ENCODE data around the gene ZXDC. TPM values are rescaled to one million over a fixed set of nuclear protein-coding genes. Genes with fewer than 3 reads are reported as not detected.

Gene ZXDC
- total and polyA plus RNA-seq, 9 of the 15 experiments (the other 6 are each of a cell fraction or from before 2014, with no cell fraction given), result 0.59 to 13.4 (median 7.3) TPM

- H3K27ac ChIP-seq (ENCODE audit: extremely low read depth, low read depth, low read length), result no peak overlapping the region
- no peak overlapping the region for H2AFZ ChIP-seq (ENCODE audit: low read depth, low read length)
- H3K4me1 ChIP-seq (replicated peaks in 1 of 2; ENCODE audit: control insufficient read depth in 2 of 2, insufficient read depth in 2 of 2, low read length in 2 of 2), result no peaks in the 10 kb centered on the region
- BruUV-seq (replicated peaks), result no TSS peak
- peaks cover 0 to 23% of the 10 kb centered on the region in 2 experiments; a peak in 2 of 5 replicates for H3K27me3 ChIP-seq (ENCODE audit: control insufficient read depth in 2 of 2, insufficient read depth in 2 of 2, low read length in 2 of 2)
- CTCF ChIA-PET (ENCODE audit: low intra/inter-chr PET ratio), result no interaction called here
- H3K4me2 ChIP-seq (ENCODE audit: insufficient read depth, low read length), result no peak overlapping the region
- no peak for DNase-seq (ENCODE audit: extremely low read depth in 1 of 4, low spot score in 3 of 4)
- no peak for FAIRE-seq
- no peaks in the 10 kb centered on the region for H3K9me3 ChIP-seq (replicated peaks; ENCODE audit: control insufficient read depth, insufficient read depth, low read depth, low read length)
- in situ Hi-C loops (cut with MboI) (no loop called here), intact Hi-C loops (cut with micrococcal nuclease) (no loop called here)
- no peaks in the 10 kb centered on the region for H3K36me3 ChIP-seq (ENCODE audit: control insufficient read depth, insufficient read depth, low read length)
- no peak for ATAC-seq
- POLR2A ChIA-PET, result no interaction called here
- H4K20me1 ChIP-seq (replicated peaks; ENCODE audit: control insufficient read depth, insufficient read depth, low read length), result no peaks in the 10 kb centered on the region; the same call in 1 of the 2 replicates
- H3K79me2 ChIP-seq (ENCODE audit: control insufficient read depth, insufficient read depth, low read length), result no peaks in the 10 kb centered on the region
- no peak overlapping the region for H3K4me3 ChIP-seq
- no peak for TF ChIP-seq ZNF347 (CRISPR knock-in tag; IDR thresholded peaks at IDR 0.05; ENCODE audit: low read depth)
- TF ChIP-seq, protein P1, sequence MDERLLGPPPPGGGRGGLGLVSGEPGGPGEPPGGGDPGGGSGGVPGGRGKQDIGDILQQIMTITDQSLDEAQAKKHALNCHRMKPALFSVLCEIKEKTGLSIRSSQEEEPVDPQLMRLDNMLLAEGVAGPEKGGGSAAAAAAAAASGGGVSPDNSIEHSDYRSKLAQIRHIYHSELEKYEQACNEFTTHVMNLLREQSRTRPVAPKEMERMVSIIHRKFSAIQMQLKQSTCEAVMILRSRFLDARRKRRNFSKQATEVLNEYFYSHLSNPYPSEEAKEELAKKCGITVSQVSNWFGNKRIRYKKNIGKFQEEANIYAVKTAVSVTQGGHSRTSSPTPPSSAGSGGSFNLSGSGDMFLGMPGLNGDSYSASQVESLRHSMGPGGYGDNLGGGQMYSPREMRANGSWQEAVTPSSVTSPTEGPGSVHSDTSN (CRISPR knock-in tag; IDR thresholded peaks at IDR 0.05; ENCODE audit: low read depth), result no peak
- TF ChIP-seq, protein P1 (tag; conservative IDR thresholded peaks at IDR 0.05; ENCODE audit: low read depth), result no peak
- no peak for TF ChIP-seq ESRRB (CRISPR knock-in tag; IDR thresholded peaks at IDR 0.05; ENCODE audit: borderline replicate concordance)
- no peak for TF ChIP-seq CHCHD3 (CRISPR knock-in tag; IDR thresholded peaks at IDR 0.05)
- no peak for TF ChIP-seq XRCC4 (IDR thresholded peaks at IDR 0.05; ENCODE audit: extremely low read depth, insufficient read depth, insufficient read length)
- TF ChIP-seq MCM7 (IDR thresholded peaks at IDR 0.05), result no peak
- TF ChIP-seq, protein P2, sequence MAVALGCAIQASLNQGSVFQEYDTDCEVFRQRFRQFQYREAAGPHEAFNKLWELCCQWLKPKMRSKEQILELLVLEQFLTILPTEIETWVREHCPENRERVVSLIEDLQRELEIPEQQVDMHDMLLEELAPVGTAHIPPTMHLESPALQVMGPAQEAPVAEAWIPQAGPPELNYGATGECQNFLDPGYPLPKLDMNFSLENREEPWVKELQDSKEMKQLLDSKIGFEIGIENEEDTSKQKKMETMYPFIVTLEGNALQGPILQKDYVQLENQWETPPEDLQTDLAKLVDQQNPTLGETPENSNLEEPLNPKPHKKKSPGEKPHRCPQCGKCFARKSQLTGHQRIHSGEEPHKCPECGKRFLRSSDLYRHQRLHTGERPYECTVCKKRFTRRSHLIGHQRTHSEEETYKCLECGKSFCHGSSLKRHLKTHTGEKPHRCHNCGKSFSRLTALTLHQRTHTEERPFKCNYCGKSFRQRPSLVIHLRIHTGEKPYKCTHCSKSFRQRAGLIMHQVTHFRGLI (CRISPR knock-in tag; IDR thresholded peaks at IDR 0.05), result no peak
- TF ChIP-seq CC2D1A (IDR thresholded peaks at IDR 0.05), result no peak
- TF ChIP-seq ATF1 (CRISPR knock-in tag; IDR thresholded peaks at IDR 0.05), result no peak
- TF ChIP-seq ATF1 (tag; IDR thresholded peaks at IDR 0.05), result no peak
- TF ChIP-seq KLF1 (tag; IDR thresholded peaks at IDR 0.05), result no peak
- TF ChIP-seq KLF16 (IDR thresholded peaks at IDR 0.05), result no peak
- 3% methylated on average over 6 of the region's 7 CpGs for WGBS (ENCODE audit: insufficient coverage, low coverage, missing lambda C conversion rate)
- no peak overlapping the region for H3K9ac ChIP-seq (ENCODE audit: insufficient read depth in 1 of 2, low read depth in 2 of 2, low read length in 2 of 2)
- H3K9me1 ChIP-seq (ENCODE audit: control insufficient read depth, insufficient read depth, low read length), result no peaks in the 10 kb centered on the region
Observed at GRCh38 chr3:126500016-126500415, 24.3 kb upstream of the ZXDC start.
